Choroid plexus epithelial cell (primary cell): Measurements from ENCODE around the gene GNAI1.
A peak's percentile ranks its signal among the peaks of the same experiment; 100 is the strongest.

Experiments used
- DNase-seq: peaks from one replicate; pipeline ENCODE4 v3.0.0-alpha.2; 2010; ENCODE audit warnings: low read depth
- H3K4me3 ChIP-seq: 2 replicates; pipeline ENCODE4 v1.5.1; 2011; ENCODE audit warnings: low read depth, mild to moderate bottlenecking, control low read depth, low read length, moderate library complexity
- CTCF ChIP-seq: conservative IDR thresholded peaks from 2 replicates; pipeline ENCODE4 v1.5.1; 2011; ENCODE audit warnings: low read depth, mild to moderate bottlenecking, control low read depth, inconsistent platforms, low read length, moderate library complexity

Gene GNAI1

GRCh38 chr7:80218723-80219122, 84.1 kb downstream of the GNAI1 start:
- no peak overlapping the region for H3K4me3 ChIP-seq
- DNase-seq = peak; percentile 79
- no peak for TF ChIP-seq CTCF

- no peak overlapping the region for H3K4me3 ChIP-seq
- TF ChIP-seq CTCF = no peak
- no peak for DNase-seq
These were observed 85.5 kb downstream of the GNAI1 start for GRCh38 chr7:80220022-80220634.

GRCh38 chr7:80224415-80224814, 89.8 kb downstream of the GNAI1 start:
- DNase-seq = no peak
- no peak overlapping the region for H3K4me3 ChIP-seq
- no peak for TF ChIP-seq CTCF

- TF ChIP-seq CTCF = no peak
- no peak for DNase-seq
- H3K4me3 ChIP-seq = no peak overlapping the region
These were observed 90.7 kb downstream of the GNAI1 start for GRCh38 chr7:80225361-80225760.

GRCh38 chr7:80226629-80227028, 92.0 kb downstream of the GNAI1 start:
- H3K4me3 ChIP-seq = no peak overlapping the region
- no peak for DNase-seq
- TF ChIP-seq CTCF = no peak

- no peak overlapping the region for H3K4me3 ChIP-seq
- DNase-seq = no peak
- no peak for TF ChIP-seq CTCF
These were observed 95.7 kb downstream of the GNAI1 start for GRCh38 chr7:80230327-80230726.

- peak; percentile 86 for DNase-seq
- no peak overlapping the region for H3K4me3 ChIP-seq
- no peak for TF ChIP-seq CTCF
These were observed 97.1 kb downstream of the GNAI1 start for GRCh38 chr7:80231707-80232106.
